ENCODE results near the gene EHBP1.

The EHBP1 gene

DNA sequence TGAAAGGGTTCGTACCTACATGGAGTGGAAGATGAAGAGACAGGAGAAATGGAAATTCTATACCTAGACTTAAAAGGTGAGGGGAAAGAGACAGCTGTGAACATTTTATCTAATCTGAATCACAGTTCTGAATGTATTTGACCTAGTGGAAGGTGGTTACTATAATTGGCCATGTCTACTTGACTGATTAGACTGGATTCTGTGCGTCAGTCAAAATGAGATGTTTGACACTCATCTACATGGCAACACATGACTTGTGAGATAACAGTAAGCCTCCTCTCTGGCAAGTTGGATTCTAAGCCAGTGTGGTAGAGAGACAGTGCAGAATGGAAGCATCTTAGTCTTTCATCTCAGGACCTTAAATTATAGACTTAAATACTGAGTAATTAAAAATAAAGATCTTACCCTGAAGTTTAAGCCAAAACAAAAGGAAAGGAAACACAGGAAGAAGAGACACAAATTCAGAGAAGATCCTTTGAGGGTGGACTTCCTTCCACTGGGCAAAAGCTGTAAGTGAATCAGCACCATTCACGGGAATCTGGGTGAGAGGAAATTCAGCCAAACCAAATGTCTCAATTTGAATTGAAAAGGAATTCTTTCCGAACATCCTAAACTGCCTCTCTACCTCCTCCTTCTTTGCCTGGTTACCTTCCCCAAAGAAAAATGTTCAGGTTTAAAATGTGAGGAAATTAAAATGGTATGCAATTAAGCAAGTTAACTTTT, 121.6 kb downstream of the EHBP1 start:
- FAIRE-seq (no peak), DNase-seq (ENCODE audit: insufficient read length, low spot score) (no peak)
- TF ChIP-seq, protein P1, sequence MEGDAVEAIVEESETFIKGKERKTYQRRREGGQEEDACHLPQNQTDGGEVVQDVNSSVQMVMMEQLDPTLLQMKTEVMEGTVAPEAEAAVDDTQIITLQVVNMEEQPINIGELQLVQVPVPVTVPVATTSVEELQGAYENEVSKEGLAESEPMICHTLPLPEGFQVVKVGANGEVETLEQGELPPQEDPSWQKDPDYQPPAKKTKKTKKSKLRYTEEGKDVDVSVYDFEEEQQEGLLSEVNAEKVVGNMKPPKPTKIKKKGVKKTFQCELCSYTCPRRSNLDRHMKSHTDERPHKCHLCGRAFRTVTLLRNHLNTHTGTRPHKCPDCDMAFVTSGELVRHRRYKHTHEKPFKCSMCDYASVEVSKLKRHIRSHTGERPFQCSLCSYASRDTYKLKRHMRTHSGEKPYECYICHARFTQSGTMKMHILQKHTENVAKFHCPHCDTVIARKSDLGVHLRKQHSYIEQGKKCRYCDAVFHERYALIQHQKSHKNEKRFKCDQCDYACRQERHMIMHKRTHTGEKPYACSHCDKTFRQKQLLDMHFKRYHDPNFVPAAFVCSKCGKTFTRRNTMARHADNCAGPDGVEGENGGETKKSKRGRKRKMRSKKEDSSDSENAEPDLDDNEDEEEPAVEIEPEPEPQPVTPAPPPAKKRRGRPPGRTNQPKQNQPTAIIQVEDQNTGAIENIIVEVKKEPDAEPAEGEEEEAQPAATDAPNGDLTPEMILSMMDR (IDR thresholded peaks at IDR 0.05; ENCODE audit: insufficient read depth, missing control alignments) = no peak

DNA sequence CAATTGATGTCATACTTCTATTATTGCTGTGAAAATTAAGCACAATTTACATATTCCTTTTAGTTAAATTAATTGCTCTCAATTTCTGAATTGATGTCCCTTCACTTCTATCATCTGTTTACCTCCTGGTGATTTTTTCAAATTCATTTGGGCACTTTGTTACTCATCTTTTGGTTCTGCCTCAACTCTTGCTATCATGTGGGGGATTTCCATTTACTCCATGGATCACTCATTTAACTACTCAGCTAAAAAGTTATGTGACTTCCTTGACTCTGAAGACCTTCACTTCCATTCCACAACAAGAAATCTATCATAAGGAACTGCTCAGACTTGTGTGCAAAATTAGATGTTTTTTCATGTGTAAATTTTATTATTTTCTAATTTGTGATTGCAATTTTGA, 126.2 kb downstream of the EHBP1 start:
- DNase-seq (ENCODE audit: insufficient read length, low spot score) = no peak
- no peak for FAIRE-seq
- TF ChIP-seq, protein P1 (IDR thresholded peaks at IDR 0.05; ENCODE audit: insufficient read depth, missing control alignments) = no peak

DNA sequence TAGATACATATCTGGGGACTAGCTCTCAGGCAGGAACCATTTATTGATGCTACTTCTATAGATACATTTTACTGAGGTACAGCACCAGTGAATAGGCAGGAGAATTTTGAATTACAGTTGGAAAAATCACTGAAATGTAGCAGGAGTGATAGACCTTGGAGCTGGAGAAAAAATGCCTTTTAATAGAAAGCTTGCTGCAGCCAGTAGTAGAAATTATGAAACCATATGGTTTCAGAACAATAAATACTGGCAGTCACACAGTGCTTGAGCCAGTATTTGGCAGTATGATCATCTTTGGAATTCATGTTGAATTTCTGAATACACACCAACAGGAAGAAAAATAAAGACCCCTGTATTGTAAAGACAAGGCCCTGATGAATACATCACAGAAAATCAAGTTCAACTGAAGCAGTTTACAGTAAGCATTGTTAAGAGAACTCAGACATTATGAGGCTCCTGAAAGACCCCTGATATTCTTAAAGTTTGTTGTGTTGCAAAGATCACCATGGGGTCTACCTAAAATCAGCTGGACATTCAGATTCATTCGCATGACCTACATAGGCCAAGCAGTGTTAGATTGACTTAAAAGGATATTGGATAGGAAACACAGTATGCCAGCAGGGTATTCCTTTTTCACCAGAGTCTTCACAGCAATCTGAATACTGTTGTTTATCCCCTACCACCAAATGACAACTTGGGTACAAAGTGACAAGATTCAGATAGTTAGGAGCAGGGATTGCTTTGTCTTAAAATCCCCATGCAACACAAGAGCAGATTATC, 139.0 kb downstream of the EHBP1 start:
- FAIRE-seq (peak; percentile 29), DNase-seq (ENCODE audit: insufficient read length, low spot score) (no peak)
- TF ChIP-seq, protein P1 (IDR thresholded peaks at IDR 0.05; ENCODE audit: insufficient read depth, missing control alignments) = no peak

DNA sequence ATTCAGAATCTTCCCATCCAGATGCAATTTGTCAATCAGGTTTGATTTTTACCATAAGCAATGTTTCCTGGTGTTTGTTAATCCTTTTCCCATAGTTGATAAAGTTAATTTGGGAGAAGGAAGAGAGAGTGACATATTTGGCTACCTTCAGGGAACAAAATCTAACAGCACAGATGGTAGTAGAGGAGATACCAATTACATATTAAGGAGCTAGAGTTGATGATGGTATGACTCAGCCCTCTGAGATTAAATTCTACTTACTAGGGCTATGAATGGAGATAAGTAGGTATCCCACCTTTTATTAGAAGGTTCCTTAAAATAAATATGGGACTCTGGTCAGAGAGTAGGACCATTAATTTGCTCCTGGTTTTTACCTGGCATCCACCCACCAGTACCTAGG, 139.7 kb downstream of the EHBP1 start:
- TF ChIP-seq, protein P1 (IDR thresholded peaks at IDR 0.05; ENCODE audit: insufficient read depth, missing control alignments) = no peak
- no peak for DNase-seq (ENCODE audit: insufficient read length, low spot score)
- FAIRE-seq = peak; percentile 44

DNA sequence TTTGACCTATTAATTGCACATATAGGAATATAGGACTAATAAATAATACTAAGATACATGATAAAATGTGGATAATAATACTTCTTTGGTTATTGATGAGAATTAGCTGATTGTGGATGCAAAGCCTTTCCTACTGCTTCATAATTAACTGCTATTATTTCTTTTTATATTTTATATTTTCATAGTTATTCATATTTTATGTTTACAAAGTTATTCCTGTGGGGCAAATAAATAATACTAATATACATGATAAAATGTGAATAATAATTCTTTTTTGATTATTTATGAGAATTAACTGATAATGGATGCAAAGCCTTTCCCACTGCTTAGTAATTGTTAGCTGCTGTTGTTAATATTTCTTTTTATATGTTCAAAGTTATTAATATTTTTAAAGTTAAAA, 146.7 kb downstream of the EHBP1 start:
- no peak for DNase-seq (ENCODE audit: insufficient read length, low spot score)
- FAIRE-seq = no peak
- TF ChIP-seq, protein P1 (IDR thresholded peaks at IDR 0.05; ENCODE audit: insufficient read depth, missing control alignments) = no peak

DNA sequence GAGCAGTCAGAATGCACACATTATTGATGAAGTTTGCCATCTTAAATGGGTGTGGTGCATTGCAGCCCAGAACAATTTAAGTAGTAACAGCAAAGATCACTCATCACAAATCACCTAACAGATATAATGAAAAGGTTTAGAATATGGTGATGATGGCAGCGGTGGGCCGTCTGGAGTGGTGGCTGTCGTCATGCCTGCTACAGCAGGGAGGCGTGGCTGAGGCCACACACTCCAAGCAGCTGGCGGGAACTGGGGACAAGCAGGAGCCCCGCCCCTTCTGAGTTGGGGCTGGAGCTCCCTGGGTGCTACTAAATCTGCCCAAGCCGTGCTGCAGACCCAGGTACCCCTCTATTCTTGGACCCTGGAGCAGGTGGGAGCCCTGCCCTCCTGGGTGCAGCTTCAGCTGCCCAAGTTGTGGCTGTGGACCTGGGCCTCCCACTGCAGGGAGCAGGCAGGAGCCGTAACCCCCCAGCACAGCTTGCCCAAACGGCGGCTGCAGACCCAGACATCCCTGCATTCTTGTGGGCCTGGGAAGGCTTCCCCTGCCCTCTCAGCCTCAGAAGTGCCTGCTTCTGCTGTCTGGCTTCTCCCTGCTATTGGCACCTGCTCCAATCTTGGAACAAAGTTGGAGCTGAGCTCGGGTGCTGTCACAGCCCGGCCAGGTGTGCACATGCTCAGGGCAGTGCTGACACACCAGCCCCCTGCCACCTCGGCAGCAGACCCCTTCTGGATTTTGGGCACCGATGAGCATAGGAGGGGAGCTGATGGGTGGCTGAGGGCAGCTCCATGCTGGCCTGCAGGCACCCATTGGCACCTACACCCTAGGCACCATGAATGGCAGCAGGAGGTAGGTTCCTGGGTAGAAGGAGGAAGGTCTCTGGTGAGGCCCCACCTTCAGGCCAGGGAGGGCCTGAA, 149.3 kb downstream of the EHBP1 start:
- DNase-seq (ENCODE audit: insufficient read length, low spot score) = no peak
- TF ChIP-seq, protein P1 (IDR thresholded peaks at IDR 0.05; ENCODE audit: insufficient read depth, missing control alignments) = no peak
- no peak for FAIRE-seq
